Coronary artery (tissue), 2 donors: ENCODE measurements around the gene PARP6.

Source experiments
- DNase-seq: peaks from one replicate; pipeline ENCODE4 v3.0.0-alpha.2; 2017; ENCODE audit warnings: low spot score
- H3K27ac ChIP-seq, 2 donors: fragments of 200-600 bp; sonication (generic); one replicate each; pipeline ENCODE4 v1.5.1; 2016 to 2019
- H3K4me3 ChIP-seq: fragments of 200-600 bp; sonication (generic); 2 replicates; pipeline ENCODE4 v1.5.1; 2016; ENCODE audit warnings: mild to moderate bottlenecking, moderate library complexity
- CTCF ChIP-seq: fragments of 200-600 bp; sonication (generic); IDR thresholded peaks from one replicate; pipeline ENCODE4 v1.5.1; 2019; ENCODE audit warnings: antibody characterized with exemption

PARP6 gene

GRCh38 chr15:72200395-72201237, 71.7 kb downstream of the PARP6 start:
- H3K27ac ChIP-seq = peak overlapping the region in 1 of 2 donors; percentile 17
- no peak for TF ChIP-seq CTCF
- no peak overlapping the region for H3K4me3 ChIP-seq
- no peak for DNase-seq

GRCh38 chr15:72199721-72200212, 72.6 kb downstream of the PARP6 start:
- H3K4me3 ChIP-seq = no peak overlapping the region
- peak; percentile 85 for TF ChIP-seq CTCF
- no peak for DNase-seq
- H3K27ac ChIP-seq = no peak overlapping the region

- Histone ChIP-seq H3K4me3 (no peak overlapping the region), H3K27ac (no peak overlapping the region)
- DNase-seq = no peak
- no peak for TF ChIP-seq CTCF
Measured at GRCh38 chr15:72199205-72199515, 73.2 kb downstream of the PARP6 start.

GRCh38 chr15:72198356-72199204, 73.8 kb downstream of the PARP6 start:
- H3K4me3 ChIP-seq = no peak overlapping the region
- no peak for DNase-seq
- no peak for TF ChIP-seq CTCF
- no peak overlapping the region for H3K27ac ChIP-seq

GRCh38 chr15:72197460-72198355, 74.6 kb downstream of the PARP6 start, which contains the start of gene GRAMD2A:
Gene GRAMD2A (minus strand): TSS chr15:72197787.
- H3K27ac ChIP-seq = no peak within 1 kb of the TSS
- peak; percentile 72 for DNase-seq

More at GRCh38 chr15:72197460-72198355, 74.6 kb downstream of the PARP6 start, which contains the start of gene GRAMD2A:
- no peak for TF ChIP-seq CTCF
- peak within 1 kb of the TSS; percentile 76 for H3K4me3 ChIP-seq
